HEK293T (cell line): Measurements from ENCODE around the gene GNG13.
"Not testable (repeated sequence)": the region's sequence is repeated elsewhere in the genome, so short reads cannot be mapped to it uniquely, and the experiment has no call there.

Source experiments
- CTCF ChIA-PET: fragments of 350-600 bp; formaldehyde crosslinking; extraction: SDS; loops from one replicate; lab custom pipeline; 2021; ENCODE audit warnings: antibody characterized with exemption, inconsistent platforms; lab: Yijun Ruan, JAX
- POLR2A ChIA-PET: fragments of 350-600 bp; formaldehyde crosslinking; extraction: SDS; loops from one replicate; lab custom pipeline; 2020; ENCODE audit warnings: antibody characterized with exemption, inconsistent platforms; lab: Yijun Ruan, JAX
- DNase-seq: peaks from one replicate; pipeline ENCODE4 v3.0.0; 2012; ENCODE audit warnings: mixed read lengths; ENCODE audit errors: extremely low spot score
- ARNT ChIP-seq: fragments of 450-650 bp; IDR thresholded peaks from 2 replicates; pipeline ENCODE4 v1.6.1; 2017; ENCODE audit warnings: mild to moderate bottlenecking
- BHLHE40 ChIP-seq: fragments of 450-650 bp; IDR thresholded peaks from 2 replicates; pipeline ENCODE4 v1.6.1; 2016; ENCODE audit warnings: mild to moderate bottlenecking, moderate library complexity, borderline replicate concordance
- CTBP1 ChIP-seq: fragments of 450-650 bp; IDR thresholded peaks from 2 replicates; pipeline ENCODE4 v1.6.1; 2016; ENCODE audit warnings: borderline replicate concordance
- ELF4 ChIP-seq: fragments of 450-650 bp; IDR thresholded peaks from 2 replicates; pipeline ENCODE4 v1.6.1; 2017; ENCODE audit warnings: antibody characterized with exemption
- FOXA1 ChIP-seq: fragments of 450-650 bp; IDR thresholded peaks from 2 replicates; pipeline ENCODE4 v1.6.1; 2016; ENCODE audit warnings: mild to moderate bottlenecking
- FOXK2 ChIP-seq: fragments of 450-650 bp; IDR thresholded peaks from 2 replicates; pipeline ENCODE4 v1.6.1; 2016; ENCODE audit warnings: mild to moderate bottlenecking
- FOXM1 ChIP-seq: fragments of 450-650 bp; IDR thresholded peaks from 2 replicates; pipeline ENCODE4 v1.6.1; 2017; ENCODE audit warnings: mild to moderate bottlenecking, borderline replicate concordance
- HDGF ChIP-seq: fragments of 450-650 bp; IDR thresholded peaks from 2 replicates; pipeline ENCODE4 v1.6.1; 2017; ENCODE audit warnings: antibody characterized with exemption, borderline replicate concordance
- L3MBTL2 ChIP-seq: fragments of 450-650 bp; conservative IDR thresholded peaks from 2 replicates; pipeline ENCODE4 v1.6.1; 2016; ENCODE audit warnings: mild to moderate bottlenecking
- LEF1 ChIP-seq: fragments of 450-650 bp; IDR thresholded peaks from 2 replicates; pipeline ENCODE4 v1.6.1; 2017; ENCODE audit warnings: mild to moderate bottlenecking, borderline replicate concordance
- NFRKB ChIP-seq: fragments of 450-650 bp; IDR thresholded peaks from 2 replicates; pipeline ENCODE4 v1.6.1; 2016; ENCODE audit warnings: mild to moderate bottlenecking, moderate library complexity
- SP1 ChIP-seq: fragments of 450-650 bp; IDR thresholded peaks from 2 replicates; pipeline ENCODE4 v1.6.1; 2017
- SUZ12 ChIP-seq: fragments of 450-650 bp; IDR thresholded peaks from 2 replicates; pipeline ENCODE4 v1.6.1; 2016; ENCODE audit warnings: mild to moderate bottlenecking
- TARDBP ChIP-seq: fragments of 450-650 bp; IDR thresholded peaks from 2 replicates; pipeline ENCODE4 v1.6.1; 2016
- ZNF384 ChIP-seq: fragments of 450-650 bp; IDR thresholded peaks from 2 replicates; pipeline ENCODE4 v1.6.1; 2016
- TF ChIP-seq, protein P1 (sequence below): fragments of 450-650 bp; IDR thresholded peaks from 2 replicates; pipeline ENCODE4 v1.6.1; 2016

Gene GNG13

DNA sequence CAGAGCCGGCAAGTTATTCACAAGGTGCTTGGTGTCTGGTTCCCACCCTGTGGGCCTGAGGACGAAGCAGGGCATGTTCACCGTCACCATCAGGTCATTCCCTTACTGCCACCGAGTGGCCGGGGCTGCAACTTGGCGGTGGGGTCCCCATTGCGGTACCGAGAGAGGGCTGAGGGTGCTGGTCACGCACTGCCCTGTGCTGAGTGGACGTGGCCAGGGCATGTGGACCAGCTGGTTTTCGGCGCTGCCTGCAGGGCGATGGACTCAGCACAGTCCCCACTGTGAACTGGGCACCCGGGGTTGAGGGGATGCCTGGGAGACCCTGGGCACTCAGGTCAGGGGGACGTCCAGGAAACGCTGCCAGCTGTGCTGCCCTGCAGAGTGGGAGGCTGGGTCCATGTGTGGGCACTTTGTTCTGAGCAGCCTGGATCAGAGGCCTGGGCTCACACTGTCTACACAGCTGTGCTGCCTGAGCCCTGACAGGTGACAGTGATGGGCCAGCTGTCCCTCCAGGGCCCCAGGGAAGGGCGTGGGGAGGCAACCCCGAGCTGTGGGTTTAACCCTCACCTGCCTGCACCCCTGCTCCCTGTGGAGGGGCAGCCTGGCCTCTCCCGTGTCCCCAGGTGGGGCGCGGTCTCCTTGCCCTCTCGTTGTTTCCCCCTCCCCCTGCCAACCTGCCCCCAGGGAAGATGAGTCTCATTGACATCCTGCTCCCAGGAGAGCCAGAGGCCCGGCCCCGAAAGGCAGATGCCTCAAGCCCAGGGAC, 39.3 kb upstream of the GNG13 start:
- CTCF ChIA-PET: no interaction called here
- TF ChIP-seq BHLHE40: no peak
- no peak for TF ChIP-seq LEF1
- TF ChIP-seq SP1: no peak
- no peak for TF ChIP-seq NFRKB
- no peak for TF ChIP-seq FOXA1
- no peak for TF ChIP-seq ELF4
- no peak for TF ChIP-seq HDGF
- TF ChIP-seq FOXM1: no peak
- no peak for TF ChIP-seq TARDBP
- no peak for TF ChIP-seq FOXK2
- no peak for TF ChIP-seq SUZ12
- TF ChIP-seq ZNF384: no peak
- TF ChIP-seq CTBP1: no peak
- no peak for TF ChIP-seq ARNT
- TF ChIP-seq L3MBTL2: no peak
- TF ChIP-seq, protein P1, sequence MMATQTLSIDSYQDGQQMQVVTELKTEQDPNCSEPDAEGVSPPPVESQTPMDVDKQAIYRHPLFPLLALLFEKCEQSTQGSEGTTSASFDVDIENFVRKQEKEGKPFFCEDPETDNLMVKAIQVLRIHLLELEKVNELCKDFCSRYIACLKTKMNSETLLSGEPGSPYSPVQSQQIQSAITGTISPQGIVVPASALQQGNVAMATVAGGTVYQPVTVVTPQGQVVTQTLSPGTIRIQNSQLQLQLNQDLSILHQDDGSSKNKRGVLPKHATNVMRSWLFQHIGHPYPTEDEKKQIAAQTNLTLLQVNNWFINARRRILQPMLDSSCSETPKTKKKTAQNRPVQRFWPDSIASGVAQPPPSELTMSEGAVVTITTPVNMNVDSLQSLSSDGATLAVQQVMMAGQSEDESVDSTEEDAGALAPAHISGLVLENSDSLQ: no peak
- POLR2A ChIA-PET: no interaction called here
- no peak for DNase-seq

DNA sequence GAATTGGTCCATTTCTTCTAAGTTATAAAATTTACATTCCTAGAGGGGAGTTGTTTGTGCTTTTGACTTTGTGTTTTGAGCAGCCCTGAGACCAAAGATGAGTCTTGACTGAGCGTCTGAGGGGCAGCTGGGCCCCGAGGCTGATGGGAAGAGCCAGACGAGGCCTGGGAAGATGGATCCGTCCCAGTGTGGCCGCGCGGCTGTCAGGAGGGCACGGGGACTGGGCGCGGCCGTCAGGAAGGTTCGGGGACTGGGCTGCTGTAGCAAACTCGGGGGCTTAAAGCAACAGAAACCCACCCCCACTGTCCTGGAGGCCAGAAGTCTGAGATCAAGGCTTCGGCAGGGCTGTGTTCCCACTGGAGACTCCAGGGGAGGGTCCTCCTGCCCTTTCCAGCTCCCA, 38.2 kb upstream of the GNG13 start:
- no peak for DNase-seq
- ChIA-PET POLR2A (no interaction called here), CTCF (no interaction called here)
- TF ChIP-seq ARNT (no peak), ZNF384 (no peak), L3MBTL2 (no peak), CTBP1 (no peak), FOXA1 (no peak)

DNA sequence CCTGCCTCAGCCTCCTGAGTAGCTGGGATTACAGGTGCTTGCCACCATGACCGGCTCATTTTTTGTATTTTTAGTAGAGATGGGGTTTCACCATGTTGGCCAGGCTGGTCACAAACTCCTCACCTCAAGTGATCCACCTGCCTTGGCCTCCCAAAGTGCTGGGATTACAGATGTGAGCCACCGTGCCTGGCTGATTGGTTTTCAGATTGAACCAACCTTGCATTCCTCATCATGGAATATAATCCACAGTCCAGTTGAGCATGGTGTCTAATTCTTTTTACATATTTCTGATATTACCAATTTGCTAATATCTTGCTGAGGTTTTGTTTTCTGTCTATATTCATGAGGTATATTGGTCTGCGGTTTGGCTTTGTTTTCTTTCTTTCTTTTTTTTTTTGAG, 36.3 kb upstream of the GNG13 start:
- CTCF ChIA-PET, POLR2A ChIA-PET, DNase-seq: not testable (repeated sequence)

DNA sequence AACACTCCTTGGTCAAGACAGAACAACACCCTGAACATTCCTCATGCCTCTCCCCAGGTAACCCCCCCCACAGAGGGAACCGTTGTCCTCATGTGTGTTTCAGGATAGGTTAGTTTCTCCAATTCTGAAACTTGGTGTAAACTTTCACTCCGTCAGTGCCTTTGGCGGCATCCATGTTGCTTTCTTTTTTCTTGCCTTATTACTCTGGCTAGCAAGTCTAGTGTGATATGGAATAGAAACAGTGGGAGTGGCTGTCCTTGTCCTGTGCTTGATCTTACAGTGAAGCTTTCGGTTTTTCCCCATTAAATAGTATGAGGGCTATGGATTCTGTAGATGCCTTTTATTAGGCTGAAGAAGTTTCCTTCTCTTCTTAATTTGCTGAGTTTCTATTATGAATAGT, 35.7 kb upstream of the GNG13 start:
- POLR2A ChIA-PET: no interaction called here
- CTCF ChIA-PET: no interaction called here
- no peak for DNase-seq

DNA sequence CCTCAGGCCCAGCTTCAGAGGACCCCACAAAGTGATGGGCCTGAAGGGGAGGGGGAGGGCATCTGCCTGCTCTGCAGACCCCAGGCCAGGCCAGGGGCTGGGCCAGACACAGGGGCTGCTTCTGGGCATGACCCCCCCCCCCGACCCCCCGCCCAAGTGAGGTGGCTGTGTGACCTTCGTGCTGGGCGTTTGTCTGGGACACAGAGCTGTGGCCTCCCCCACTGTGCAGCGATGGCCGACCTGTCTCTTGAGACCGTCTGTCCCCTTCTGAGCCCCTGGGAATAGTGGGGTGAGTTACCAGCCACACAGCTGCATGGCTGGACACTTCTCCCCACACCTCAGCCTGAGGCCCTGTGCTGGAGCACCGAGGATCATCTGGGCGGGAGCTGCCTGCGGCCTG, 34.8 kb upstream of the GNG13 start:
- ChIA-PET CTCF (no interaction called here), POLR2A (no interaction called here)
- TF ChIP-seq FOXK2: no peak
- TF ChIP-seq NFRKB: no peak
- no peak for TF ChIP-seq ELF4
- TF ChIP-seq HDGF: no peak
- TF ChIP-seq FOXA1: no peak
- no peak for TF ChIP-seq ZNF384
- TF ChIP-seq CTBP1: no peak
- no peak for TF ChIP-seq ARNT
- TF ChIP-seq, protein P1: no peak
- no peak for TF ChIP-seq BHLHE40
- TF ChIP-seq FOXM1: no peak
- TF ChIP-seq SP1: no peak
- no peak for TF ChIP-seq L3MBTL2
- TF ChIP-seq SUZ12: no peak
- no peak for TF ChIP-seq LEF1
- no peak for TF ChIP-seq TARDBP
- DNase-seq: no peak

More for the DNA sequence above, 35.7 kb upstream of the GNG13 start:
- TF ChIP-seq BHLHE40: no peak
- no peak for TF ChIP-seq SP1
- no peak for TF ChIP-seq ARNT
- TF ChIP-seq HDGF: no peak

DNA sequence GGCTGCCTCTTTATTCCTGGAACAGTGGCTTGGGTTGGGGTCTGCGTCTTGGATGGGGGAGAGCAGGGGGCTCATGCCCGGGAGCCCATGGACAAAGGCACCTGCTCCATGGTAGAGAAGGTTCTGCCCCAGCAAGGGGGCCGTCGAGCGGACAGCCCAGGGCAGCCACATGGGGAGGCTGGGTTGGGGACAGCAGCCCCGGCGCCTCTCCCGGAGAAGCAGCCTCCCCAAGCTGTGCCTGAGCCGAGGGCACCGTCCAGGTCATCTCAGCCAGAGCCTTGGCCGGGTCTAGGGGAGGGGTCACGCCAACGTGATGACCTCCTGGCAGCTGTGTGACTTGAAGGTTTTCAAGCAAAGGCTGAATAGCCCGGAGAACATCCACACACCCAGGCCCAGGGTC, 32.9 kb upstream of the GNG13 start:
- POLR2A ChIA-PET: no interaction called here
- DNase-seq: no peak
- CTCF ChIA-PET: no interaction called here
- TF ChIP-seq FOXM1: no peak
- no peak for TF ChIP-seq BHLHE40
- no peak for TF ChIP-seq NFRKB
- no peak for TF ChIP-seq TARDBP
- TF ChIP-seq FOXA1: no peak
- TF ChIP-seq ZNF384: no peak
- TF ChIP-seq HDGF: no peak
- TF ChIP-seq, protein P1: no peak
- TF ChIP-seq ARNT: no peak
- TF ChIP-seq SP1: no peak
- no peak for TF ChIP-seq SUZ12
- no peak for TF ChIP-seq FOXK2
- TF ChIP-seq CTBP1: no peak
- no peak for TF ChIP-seq LEF1
- no peak for TF ChIP-seq L3MBTL2
